ENCODE measurements around the gene SOX6.

Gene SOX6

DNA sequence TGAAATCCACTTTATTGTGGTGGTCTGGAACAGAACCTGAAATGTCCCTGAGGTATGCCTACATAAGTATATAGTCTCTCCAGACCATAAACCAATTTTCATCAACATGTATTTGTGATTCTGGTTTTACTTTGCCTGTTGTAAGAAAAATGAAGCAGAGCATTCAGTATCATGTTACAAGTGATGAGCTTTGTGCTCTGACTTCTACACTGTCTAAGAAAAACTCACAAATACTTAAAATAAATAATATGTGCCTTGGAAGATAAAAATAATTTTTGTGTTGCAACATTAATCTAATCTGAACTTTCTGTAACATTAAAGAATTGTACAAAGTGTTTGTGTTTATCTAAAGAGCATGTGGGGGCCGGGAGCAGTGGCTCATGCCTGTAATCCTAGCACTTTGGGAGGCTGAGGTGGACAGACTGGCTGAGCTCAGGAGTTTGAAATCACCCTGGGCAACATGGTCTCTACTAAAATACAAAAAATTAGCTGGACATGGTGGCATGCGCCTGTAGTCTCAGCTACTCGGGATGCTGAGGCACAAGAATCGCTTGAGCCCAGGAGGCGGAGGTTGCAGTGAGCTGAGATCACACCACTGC is 219.5 kb downstream of the SOX6 start:
- DNase-seq, result no peak

DNA sequence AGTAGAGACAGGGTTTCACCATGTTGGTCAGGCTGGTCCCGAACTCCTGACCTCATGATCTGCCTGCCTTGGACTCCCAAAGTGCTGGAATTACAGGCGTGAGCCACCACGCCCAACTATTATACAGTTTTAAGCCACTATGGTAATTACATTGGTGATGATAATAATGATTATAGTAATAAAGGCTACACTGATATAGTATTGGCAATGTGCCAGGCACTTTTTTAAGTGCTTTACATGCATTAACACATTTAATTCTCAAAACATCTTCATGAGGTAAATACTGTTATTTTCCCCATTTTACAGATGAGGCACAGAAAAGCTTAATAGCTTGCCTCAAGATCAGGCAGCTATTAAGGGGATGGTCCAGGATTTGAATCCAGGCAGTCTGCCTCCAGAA is 222.5 kb downstream of the SOX6 start:
- DNase-seq, result no peak

DNA sequence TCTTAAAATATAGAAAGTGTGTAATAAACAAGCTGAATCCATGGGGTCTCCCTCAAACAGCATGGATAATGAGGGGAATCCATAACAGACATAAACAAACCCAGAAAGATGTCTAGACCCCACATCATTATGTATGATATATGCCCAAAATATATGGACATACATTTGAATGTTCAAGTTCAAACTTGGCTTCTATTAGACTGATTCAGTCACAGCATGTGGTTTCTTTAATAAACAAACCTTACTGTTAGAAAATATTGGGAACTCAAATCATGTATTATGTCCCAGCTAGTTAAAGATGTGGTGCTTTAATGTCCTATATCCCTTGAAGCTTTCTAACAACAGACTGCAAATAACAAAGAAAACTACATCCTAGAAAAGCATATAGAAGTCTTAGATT is 228.6 kb downstream of the SOX6 start:
- no peak for DNase-seq

- no peak for DNase-seq
Measured at GRCh38 chr11:16126362-16126761, 230.0 kb downstream of the SOX6 start.

- DNase-seq, result no peak
Measured at GRCh38 chr11:16125796-16126195, 230.6 kb downstream of the SOX6 start.

- DNase-seq, result no peak
Measured at GRCh38 chr11:16124390-16124789, 232.0 kb downstream of the SOX6 start.

DNA sequence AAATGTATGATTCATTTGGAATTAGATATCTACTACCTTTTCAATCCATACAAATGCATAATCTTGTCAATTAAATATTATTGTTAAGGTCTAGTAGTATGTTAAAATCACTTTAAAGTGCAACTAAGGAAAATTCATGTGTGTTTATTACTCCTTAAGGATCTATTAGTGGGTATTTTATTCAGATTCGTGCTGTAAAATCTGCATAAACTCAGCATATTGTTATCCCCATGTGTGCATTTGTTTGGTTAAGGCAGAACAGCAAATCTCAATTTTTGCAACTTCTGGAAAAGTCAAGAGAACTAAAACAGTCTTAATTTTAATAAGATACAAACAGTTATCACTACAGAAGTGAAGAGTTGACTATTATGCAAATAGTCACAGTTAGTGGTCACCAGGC is 234.5 kb downstream of the SOX6 start:
- DNase-seq, result no peak

- no peak for DNase-seq
Measured at GRCh38 chr11:16120008-16120407, 236.3 kb downstream of the SOX6 start.

GRCh38 chr11:16117989-16118756 is 238.2 kb downstream of the SOX6 start:
- no peak for DNase-seq

GRCh38 chr11:16114978-16115871 is 241.1 kb downstream of the SOX6 start:
- no peak for DNase-seq

DNA sequence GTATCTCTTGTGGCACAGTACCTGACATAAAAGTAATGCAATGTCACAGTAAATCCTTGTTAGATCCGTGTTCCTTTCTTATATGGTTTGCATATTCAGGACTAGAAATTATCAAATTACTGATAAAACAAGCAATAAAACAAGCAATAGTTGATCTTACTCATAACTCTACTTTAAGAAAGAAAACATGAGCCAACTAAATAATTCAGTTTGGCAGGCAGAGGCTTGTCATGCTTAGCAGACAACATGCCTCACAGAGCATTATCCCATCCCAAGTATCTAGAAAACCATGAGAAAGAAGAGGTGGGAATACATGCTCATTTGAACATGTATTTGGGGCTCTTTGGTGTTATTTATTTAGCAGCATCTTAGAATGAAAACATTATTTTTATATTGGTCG is 241.9 kb downstream of the SOX6 start:
- no peak for DNase-seq

DNA sequence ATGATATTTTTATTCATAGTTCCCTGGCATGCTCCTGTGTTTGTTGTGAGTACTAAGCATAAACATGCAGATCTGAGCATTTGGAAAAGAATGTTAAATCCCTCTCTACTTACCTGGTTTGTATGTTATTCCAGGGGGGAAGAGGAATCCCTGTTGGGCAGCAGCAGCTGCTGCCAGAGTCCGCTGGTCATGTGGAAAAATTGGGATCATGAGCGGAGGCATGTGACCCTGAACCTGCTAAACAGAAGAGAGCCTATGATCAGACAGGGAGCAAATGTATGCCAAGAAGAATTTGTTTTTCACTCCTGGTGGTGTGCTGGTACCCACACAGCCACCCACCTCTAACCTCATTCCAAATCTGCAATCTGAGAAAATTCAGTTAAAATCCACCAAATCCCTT is 244.7 kb downstream of the SOX6 start:
- no peak for DNase-seq

DNA sequence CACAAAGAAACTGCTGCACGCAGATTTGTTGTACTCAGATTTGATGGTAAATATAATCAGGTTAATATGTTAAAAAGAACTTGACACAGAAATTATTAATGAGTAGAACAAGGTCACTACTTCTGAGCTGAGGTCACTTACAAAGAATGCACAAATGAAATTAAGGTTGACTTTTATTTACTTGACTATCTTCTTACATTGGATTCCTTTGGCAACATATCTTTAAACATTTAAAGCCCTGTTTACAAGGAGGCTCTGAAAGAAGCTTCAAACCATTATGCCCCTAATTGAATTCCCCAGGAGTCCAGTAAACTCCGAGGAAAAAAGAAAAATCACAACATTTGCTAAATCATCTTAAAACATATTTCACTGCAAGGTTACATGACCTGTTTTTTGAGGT is 245.5 kb downstream of the SOX6 start:
- no peak for DNase-seq

GRCh38 chr11:16099343-16099900 is 256.9 kb downstream of the SOX6 start:
- DNase-seq, result no peak

DNA sequence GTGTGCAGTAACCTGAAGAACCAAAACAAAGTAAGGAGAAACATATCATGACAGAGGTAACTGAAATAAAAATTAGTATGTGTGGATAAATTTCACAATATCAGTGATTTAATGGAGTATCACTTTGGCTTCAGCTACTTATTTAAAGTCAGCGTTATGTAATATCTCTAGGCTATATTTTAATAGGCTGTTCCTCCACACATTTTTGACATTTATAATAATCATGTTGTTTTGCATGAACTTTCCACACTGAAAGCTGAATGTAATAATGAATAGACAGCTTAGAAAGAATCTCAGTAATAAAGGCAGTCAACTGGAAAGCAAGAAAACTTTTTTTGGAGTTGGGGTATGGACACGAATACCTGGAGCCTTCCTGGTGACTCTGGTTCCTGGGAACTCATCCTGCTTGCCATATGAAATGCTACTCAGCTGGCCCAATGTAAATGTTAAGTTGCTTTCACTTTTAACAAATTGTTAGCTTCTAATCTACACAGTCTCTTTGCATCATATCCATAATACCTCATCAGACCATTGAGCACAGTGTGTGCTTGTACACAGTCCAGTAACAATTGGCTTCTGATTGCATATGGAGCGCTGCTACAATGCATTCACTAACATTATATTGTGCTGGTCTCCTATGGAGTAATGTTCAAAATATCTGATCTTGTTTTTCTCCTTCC is 257.7 kb downstream of the SOX6 start:
- DNase-seq, result no peak

GRCh38 chr11:16097543-16097942 is 258.8 kb downstream of the SOX6 start:
- DNase-seq, result no peak

GRCh38 chr11:16096336-16096735 is 260.0 kb downstream of the SOX6 start:
- no peak for DNase-seq

GRCh38 chr11:16095756-16096155 is 260.6 kb downstream of the SOX6 start:
- no peak for DNase-seq

DNA sequence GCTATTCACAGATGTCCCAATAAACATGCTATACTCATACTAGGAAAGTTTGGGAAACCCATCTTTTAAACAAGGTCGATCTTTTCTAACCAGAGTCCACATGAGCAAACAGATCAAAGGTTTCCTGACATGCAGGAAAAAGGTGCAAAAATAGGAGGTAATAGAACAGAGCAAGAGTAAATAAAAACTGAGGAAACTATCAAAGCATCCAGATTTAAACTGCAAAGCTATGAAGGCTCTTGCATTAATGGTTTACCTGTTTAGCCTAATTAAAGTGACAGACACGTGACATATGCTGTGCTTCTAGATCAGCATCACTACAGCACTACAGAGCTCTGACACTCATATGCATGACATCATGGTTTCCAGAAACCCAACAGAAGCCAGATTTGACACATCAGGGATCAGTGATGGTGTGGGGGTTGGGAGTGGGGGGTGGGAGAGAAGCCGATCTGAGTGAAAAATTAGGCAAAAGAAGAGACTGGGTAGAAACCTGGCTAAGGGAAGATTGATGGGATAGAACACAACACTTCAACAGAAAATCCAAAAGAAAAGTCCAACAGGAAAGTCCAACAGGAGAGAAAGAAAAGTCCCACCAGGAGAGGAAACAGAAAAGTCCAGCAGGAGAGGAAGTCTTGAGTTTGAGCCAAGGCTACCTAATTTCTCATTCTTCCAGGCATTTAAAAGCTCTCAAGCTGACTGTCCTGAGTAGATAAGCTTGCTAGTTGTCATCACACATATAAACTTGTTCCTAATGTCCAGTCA is 262.3 kb downstream of the SOX6 start:
- no peak for DNase-seq

- DNase-seq, result no peak
Measured at GRCh38 chr11:16091862-16092261, 264.5 kb downstream of the SOX6 start.

DNA sequence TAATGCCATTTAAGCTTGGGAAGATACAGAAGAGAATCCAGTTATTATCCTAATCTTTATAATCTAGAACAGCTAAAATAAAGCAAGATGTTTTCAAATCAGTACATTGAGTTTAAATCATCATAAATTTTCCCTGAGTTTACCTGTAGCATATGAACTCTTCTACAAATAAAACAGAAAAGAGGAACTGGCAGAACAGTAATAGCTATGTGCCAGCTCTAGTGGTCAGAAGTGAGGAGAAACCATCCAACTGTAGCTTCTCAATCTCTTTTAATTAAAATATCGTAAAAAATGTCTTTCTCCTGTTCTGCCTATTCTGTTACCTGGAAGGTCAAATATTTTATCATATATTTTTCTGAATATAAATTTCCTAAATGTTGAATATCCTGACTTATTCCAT is 266.9 kb downstream of the SOX6 start:
- no peak for DNase-seq

- DNase-seq, result no peak
Measured at GRCh38 chr11:16088774-16089173, 267.6 kb downstream of the SOX6 start.

Measured in activated naive CD4-positive, alpha-beta T cell (primary cell).